Body of pancreas (tissue), 4 donors: ENCODE measurements around the gene COL19A1.
"Not testable (repeated sequence)": the region's sequence is repeated elsewhere in the genome, so short reads cannot be mapped to it uniquely, and the experiment has no call there.

Experiments
- POLR2A ChIP-seq, 3 donors: fragments of 450-650 bp; IDR thresholded peaks; one replicate each; pipeline ENCODE4 v1.6.1; 2016; ENCODE audit warnings: antibody characterized with exemption in 3 of 3, mild to moderate bottlenecking in 2 of 3
- TF ChIP-seq, protein P1 (sequence below), 7 experiments: fragments of 450-650 bp in 4 of 7; fragments of 200-600 bp in 3 of 7; sonication (generic) in 3 of 7; IDR thresholded peaks; one replicate each; pipeline ENCODE4 v1.5.1; 2016 to 2019; ENCODE audit warnings: antibody characterized with exemption in 7 of 7

DNA sequence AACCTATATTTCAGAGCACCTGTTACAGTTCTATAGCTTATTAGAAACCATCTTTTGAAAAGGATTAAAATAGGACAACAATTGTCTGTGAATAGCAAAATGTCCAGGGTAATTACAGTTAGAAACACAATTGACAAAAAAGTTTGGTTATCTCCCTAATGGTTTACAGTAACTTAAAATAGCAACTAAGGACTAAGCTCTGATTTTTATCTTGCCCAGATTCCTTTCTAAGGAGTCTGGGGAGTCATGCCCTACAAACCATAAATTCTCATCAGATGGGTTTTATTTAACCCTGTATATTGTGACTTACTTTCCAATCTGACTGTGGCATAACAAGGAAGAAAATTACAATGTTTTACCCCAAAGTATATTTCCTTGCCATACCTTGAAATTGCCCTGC is 26.9 kb downstream of the COL19A1 start:
- TF ChIP-seq, protein P1, sequence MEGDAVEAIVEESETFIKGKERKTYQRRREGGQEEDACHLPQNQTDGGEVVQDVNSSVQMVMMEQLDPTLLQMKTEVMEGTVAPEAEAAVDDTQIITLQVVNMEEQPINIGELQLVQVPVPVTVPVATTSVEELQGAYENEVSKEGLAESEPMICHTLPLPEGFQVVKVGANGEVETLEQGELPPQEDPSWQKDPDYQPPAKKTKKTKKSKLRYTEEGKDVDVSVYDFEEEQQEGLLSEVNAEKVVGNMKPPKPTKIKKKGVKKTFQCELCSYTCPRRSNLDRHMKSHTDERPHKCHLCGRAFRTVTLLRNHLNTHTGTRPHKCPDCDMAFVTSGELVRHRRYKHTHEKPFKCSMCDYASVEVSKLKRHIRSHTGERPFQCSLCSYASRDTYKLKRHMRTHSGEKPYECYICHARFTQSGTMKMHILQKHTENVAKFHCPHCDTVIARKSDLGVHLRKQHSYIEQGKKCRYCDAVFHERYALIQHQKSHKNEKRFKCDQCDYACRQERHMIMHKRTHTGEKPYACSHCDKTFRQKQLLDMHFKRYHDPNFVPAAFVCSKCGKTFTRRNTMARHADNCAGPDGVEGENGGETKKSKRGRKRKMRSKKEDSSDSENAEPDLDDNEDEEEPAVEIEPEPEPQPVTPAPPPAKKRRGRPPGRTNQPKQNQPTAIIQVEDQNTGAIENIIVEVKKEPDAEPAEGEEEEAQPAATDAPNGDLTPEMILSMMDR (IDR thresholded peaks at IDR 0.05), result not testable (repeated sequence)
- not testable (repeated sequence) for TF ChIP-seq POLR2A (IDR thresholded peaks at IDR 0.05)
